GM12892 (cell line): ENCODE data around the gene HSD11B2.

Source experiments
- POLR2AphosphoS5 ChIP-seq: IDR thresholded peaks from 2 replicates; pipeline ENCODE4 v1.6.1; 2011; ENCODE audit warnings: low read depth, low read length, control low read depth
- TAF1 ChIP-seq: IDR thresholded peaks from 2 replicates; pipeline ENCODE4 v1.6.1; 2011; ENCODE audit warnings: low read depth, mild to moderate bottlenecking, control low read depth, low read length, borderline replicate concordance

DNA sequence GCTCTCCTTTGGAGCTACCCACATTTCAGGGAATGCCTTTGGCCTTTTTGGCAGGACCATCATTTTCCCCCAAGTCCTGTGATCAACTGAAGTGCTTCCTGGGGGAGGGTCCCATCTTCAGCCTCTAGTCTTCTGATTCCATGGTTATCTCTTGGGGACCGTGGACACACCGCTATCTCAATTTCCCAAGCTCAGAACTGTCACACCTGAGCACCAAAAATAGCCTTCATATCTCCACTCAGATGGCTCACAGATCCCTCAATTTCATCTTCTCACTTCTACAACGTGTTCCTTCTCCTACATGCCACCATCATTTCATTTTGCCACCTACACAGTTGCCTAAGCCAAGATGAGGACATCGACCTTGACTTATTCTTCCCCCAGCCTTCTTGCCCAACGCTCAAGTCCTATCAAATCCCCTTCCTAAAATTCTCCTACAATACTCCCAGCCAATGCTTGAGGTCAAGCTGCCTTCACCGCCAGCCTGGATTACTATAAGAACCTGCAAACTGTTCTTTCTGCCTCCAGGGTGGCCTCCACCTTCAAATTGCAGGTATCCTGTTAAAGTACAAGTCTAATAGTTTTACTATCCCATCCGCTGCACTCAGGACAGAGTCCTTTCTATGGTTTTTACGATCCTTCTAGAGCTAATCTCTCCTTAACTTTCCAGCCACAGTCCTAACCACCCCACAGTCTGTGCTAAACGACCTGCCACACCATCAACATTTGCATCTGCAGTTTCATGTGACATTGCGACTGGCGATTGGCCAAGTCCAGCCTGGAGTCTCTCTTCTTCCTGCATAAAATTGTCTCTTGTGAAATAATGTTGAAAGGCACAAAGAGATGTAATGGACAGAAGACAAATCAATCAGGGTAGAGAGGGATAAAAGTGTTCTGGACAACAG lies 43.9 kb downstream of the HSD11B2 start:
- TF ChIP-seq POLR2AphosphoS5 = no peak
- no peak for TF ChIP-seq TAF1
